ENCODE measurements around the gene PFDN5.

PFDN5 gene

GRCh38 chr12:53302903-53303302, 7.6 kb downstream of the PFDN5 start:
- ATAC-seq (ENCODE audit: insufficient read depth, low read depth) = no peak
- TF ChIP-seq EZH2 (IDR thresholded peaks at IDR 0.05; ENCODE audit: borderline replicate concordance, low read depth, low read length, severe bottlenecking) = no peak
- no peak for TF ChIP-seq CTCF (IDR thresholded peaks at IDR 0.05; ENCODE audit: borderline replicate concordance, extremely low read depth, low read length, poor library complexity, severe bottlenecking)
- no peaks in the 10 kb centered on the region for H3K9me3 ChIP-seq (ENCODE audit: insufficient read depth, low read length, severe bottlenecking)
- H3K4me2 ChIP-seq (ENCODE audit: insufficient read depth, low read length) = peak overlapping the region; percentile 41; the same call in 1 of the 2 replicates
- H3K79me2 ChIP-seq (ENCODE audit: insufficient read depth, low read length) = peaks cover 39% of the 10 kb centered on the region
- no peak overlapping the region for H3K4me3 ChIP-seq (ENCODE audit: low read depth in 1 of 2, low read length in 2 of 2)
- no peak overlapping the region for H2AFZ ChIP-seq (ENCODE audit: low read depth, low read length)
- H3K4me1 ChIP-seq (ENCODE audit: insufficient read depth, low read length) = peaks cover 48% of the 10 kb centered on the region
- no peak overlapping the region for H3K9ac ChIP-seq (ENCODE audit: low read depth, low read length)
- H3K27me3 ChIP-seq (ENCODE audit: insufficient read depth, low read length, poor library complexity) = no peaks in the 10 kb centered on the region
- DNase-seq = no peak
- H3K36me3 ChIP-seq (ENCODE audit: insufficient read depth, low read length) = peaks cover 61% of the 10 kb centered on the region
- H4K20me1 ChIP-seq (ENCODE audit: insufficient read depth, low read length) = peaks cover 9% of the 10 kb centered on the region
- no peak overlapping the region for H3K27ac ChIP-seq (ENCODE audit: low read length)

GRCh38 chr12:53306826-53307225, 11.5 kb downstream of the PFDN5 start:
- H3K4me2 ChIP-seq (ENCODE audit: insufficient read depth, low read length) = no peak overlapping the region
- DNase-seq = no peak
- peaks cover 17% of the 10 kb centered on the region; the same call in 1 of the 2 replicates for H3K79me2 ChIP-seq (ENCODE audit: insufficient read depth, low read length)
- H3K27ac ChIP-seq (ENCODE audit: low read length) = no peak overlapping the region
- H4K20me1 ChIP-seq (ENCODE audit: insufficient read depth, low read length) = peaks cover 6% of the 10 kb centered on the region
- H3K9ac ChIP-seq (ENCODE audit: low read depth, low read length) = no peak overlapping the region
- no peak overlapping the region for H3K4me3 ChIP-seq (ENCODE audit: low read depth in 1 of 2, low read length in 2 of 2)
- H3K36me3 ChIP-seq (ENCODE audit: insufficient read depth, low read length) = peaks cover 74% of the 10 kb centered on the region
- no peak overlapping the region for H2AFZ ChIP-seq (ENCODE audit: low read depth, low read length)
- H3K9me3 ChIP-seq (ENCODE audit: insufficient read depth, low read length, severe bottlenecking) = no peaks in the 10 kb centered on the region
- no peak for ATAC-seq (ENCODE audit: insufficient read depth, low read depth)
- H3K4me1 ChIP-seq (ENCODE audit: insufficient read depth, low read length) = peaks cover 16% of the 10 kb centered on the region
- TF ChIP-seq CTCF (IDR thresholded peaks at IDR 0.05; ENCODE audit: borderline replicate concordance, extremely low read depth, low read length, poor library complexity, severe bottlenecking) = no peak
- no peak for TF ChIP-seq EZH2 (IDR thresholded peaks at IDR 0.05; ENCODE audit: borderline replicate concordance, low read depth, low read length, severe bottlenecking)
- H3K27me3 ChIP-seq (ENCODE audit: insufficient read depth, low read length, poor library complexity) = no peaks in the 10 kb centered on the region

- no peak overlapping the region for H3K9ac ChIP-seq (ENCODE audit: low read depth, low read length)
Measured at GRCh38 chr12:53308276-53308675, 12.9 kb downstream of the PFDN5 start.

More at GRCh38 chr12:53308276-53308675, 12.9 kb downstream of the PFDN5 start:
- no peak overlapping the region for H3K4me3 ChIP-seq (ENCODE audit: low read depth in 1 of 2, low read length in 2 of 2)
- H4K20me1 ChIP-seq (ENCODE audit: insufficient read depth, low read length) = peaks cover 6% of the 10 kb centered on the region; the same call in 1 of the 2 replicates
- no peak overlapping the region for H3K4me2 ChIP-seq (ENCODE audit: insufficient read depth, low read length)
- 0 out of 3 replicates have a peak, but pooled peaks have one; percentile 10 for ATAC-seq (ENCODE audit: insufficient read depth, low read depth)
- H2AFZ ChIP-seq (ENCODE audit: low read depth, low read length) = no peak overlapping the region
- no peak for TF ChIP-seq EZH2 (IDR thresholded peaks at IDR 0.05; ENCODE audit: borderline replicate concordance, low read depth, low read length, severe bottlenecking)
- no peak for TF ChIP-seq CTCF (IDR thresholded peaks at IDR 0.05; ENCODE audit: borderline replicate concordance, extremely low read depth, low read length, poor library complexity, severe bottlenecking)
- DNase-seq = no peak
- H3K27ac ChIP-seq (ENCODE audit: low read length) = no peak overlapping the region
- H3K4me1 ChIP-seq (ENCODE audit: insufficient read depth, low read length) = peaks cover 4% of the 10 kb centered on the region; the same call in 1 of the 2 replicates
- H3K27me3 ChIP-seq (ENCODE audit: insufficient read depth, low read length, poor library complexity) = no peaks in the 10 kb centered on the region
- peaks cover 63% of the 10 kb centered on the region for H3K36me3 ChIP-seq (ENCODE audit: insufficient read depth, low read length)
- peaks cover 6% of the 10 kb centered on the region; the same call in 1 of the 2 replicates for H3K79me2 ChIP-seq (ENCODE audit: insufficient read depth, low read length)
- no peaks in the 10 kb centered on the region for H3K9me3 ChIP-seq (ENCODE audit: insufficient read depth, low read length, severe bottlenecking)

Data from DND-41 (cell line).